SU-DHL-6 (cell line): ENCODE measurements around the gene NCOR2.

Experiments used
- H2AFZ ChIP-seq: fragments of 200-600 bp; sonication (generic); 2 replicates; pipeline ENCODE4 v1.6.1; 2014; ENCODE audit warnings: low read depth, mild to moderate bottlenecking, moderate library complexity, mixed read lengths, antibody characterized with exemption, low read length; ENCODE audit not compliant: severe bottlenecking
- H3F3A ChIP-seq: fragments of 200-600 bp; shearing (Covaris generic); 2 replicates; pipeline ENCODE4 v1.6.0; 2016; ENCODE audit warnings: antibody characterized with exemption, mild to moderate bottlenecking; ENCODE audit not compliant: insufficient read depth
- H3K27ac ChIP-seq: fragments of 200-600 bp; sonication (generic); 2 replicates; pipeline ENCODE4 v1.5.1; 2016; ENCODE audit warnings: low read depth, mild to moderate bottlenecking, low read length, moderate library complexity, mixed read lengths
- H3K27me3 ChIP-seq: fragments of 200-600 bp; sonication (generic), shearing (Covaris generic); 2 replicates; pipeline ENCODE4 v1.6.0; 2014; ENCODE audit warnings: mild to moderate bottlenecking, low read length
- H3K36me3 ChIP-seq: fragments of 200-600 bp; sonication (generic); 2 replicates; pipeline ENCODE4 v1.6.1; 2014; ENCODE audit warnings: mild to moderate bottlenecking, low read length, mixed read lengths
- H3K4me2 ChIP-seq: fragments of 300-600, 200-600 bp; shearing (Covaris generic), sonication (generic); 2 replicates; pipeline ENCODE4 v1.6.0; 2014; ENCODE audit warnings: low read length, low read depth, mild to moderate bottlenecking; ENCODE audit not compliant: poor library complexity, severe bottlenecking
- H3K4me3 ChIP-seq: fragments of 200-600 bp; sonication (generic); 2 replicates; pipeline ENCODE4 v1.5.1; 2014; ENCODE audit warnings: antibody characterized with exemption, low read length, mild to moderate bottlenecking, mixed read lengths; ENCODE audit not compliant: insufficient read depth, poor library complexity, severe bottlenecking
- H3K79me2 ChIP-seq: fragments of 200-600 bp; sonication (generic); 2 replicates; pipeline ENCODE4 v1.6.1; 2014; ENCODE audit warnings: mild to moderate bottlenecking, low read length, moderate library complexity; ENCODE audit not compliant: insufficient read depth
- H3K9ac ChIP-seq: fragments of 200-600 bp; sonication (generic); 2 replicates; pipeline ENCODE4 v1.7.0; 2014; ENCODE audit warnings: mild to moderate bottlenecking, low read length
- H3K9me2 ChIP-seq: fragments of 200-600 bp; sonication (generic); replicated peaks from 2 replicates; pipeline ENCODE4 v1.6.1; 2014; ENCODE audit warnings: low read length; ENCODE audit not compliant: insufficient read depth
- H3K9me3 ChIP-seq: fragments of 200-600 bp; sonication (generic); 2 replicates; pipeline ENCODE4 v1.6.1; 2014; ENCODE audit warnings: low read length, mixed read lengths; ENCODE audit not compliant: insufficient read depth
- H4K20me1 ChIP-seq: fragments of 200-600 bp; sonication (generic); 2 replicates; pipeline ENCODE4 v1.6.1; 2014; ENCODE audit warnings: low read depth, mild to moderate bottlenecking, antibody characterized with exemption, low read length, moderate library complexity, mixed read lengths
- CTCF ChIP-seq: fragments of 200-600 bp; sonication (generic); IDR thresholded peaks from one replicate; pipeline ENCODE4 v1.5.1; 2017; ENCODE audit warnings: antibody characterized with exemption, mild to moderate bottlenecking, low read length, moderate library complexity; ENCODE audit not compliant: insufficient read depth, poor library complexity, severe bottlenecking
- EZH2phosphoT487 ChIP-seq: fragments of 200-600 bp; sonication (generic), shearing (Covaris generic); conservative IDR thresholded peaks from 2 replicates; pipeline ENCODE4 v1.6.1; 2018; ENCODE audit warnings: mild to moderate bottlenecking, antibody characterized with exemption, low read length, moderate library complexity, mixed read lengths

The NCOR2 gene

GRCh38 chr12:124581307-124582107, 14.1 kb upstream of the NCOR2 start:
- Histone ChIP-seq H3K9me3 (no peaks in the 10 kb centered on the region), H3K79me2 (no peaks in the 10 kb centered on the region), H3K27ac (no peak overlapping the region), H3K4me2 (no peak overlapping the region), H3K36me3 (no peaks in the 10 kb centered on the region), H3K9me2 (no peaks in the 10 kb centered on the region), H3K9ac (no peak overlapping the region), H3F3A (no peaks in the 10 kb centered on the region), H2AFZ (no peak overlapping the region), H4K20me1 (no peaks in the 10 kb centered on the region), H3K4me3 (no peak overlapping the region), H3K27me3 (no peaks in the 10 kb centered on the region)
- TF ChIP-seq CTCF (no peak), EZH2phosphoT487 (no peak)

- TF ChIP-seq CTCF: no peak
- no peak for TF ChIP-seq EZH2phosphoT487
- Histone ChIP-seq H3K36me3 (no peaks in the 10 kb centered on the region), H2AFZ (no peak overlapping the region), H3K4me3 (no peak overlapping the region), H3K9me3 (no peaks in the 10 kb centered on the region), H3K4me2 (no peak overlapping the region), H3K27me3 (no peaks in the 10 kb centered on the region), H3F3A (no peaks in the 10 kb centered on the region), H3K79me2 (no peaks in the 10 kb centered on the region), H3K27ac (no peak overlapping the region), H3K9me2 (no peaks in the 10 kb centered on the region), H3K9ac (no peak overlapping the region), H4K20me1 (no peaks in the 10 kb centered on the region)
Measured at GRCh38 chr12:124579921-124580517, 12.6 kb upstream of the NCOR2 start.

GRCh38 chr12:124578854-124579253, 11.4 kb upstream of the NCOR2 start:
- Histone ChIP-seq H3K9me3 (no peaks in the 10 kb centered on the region), H3K27me3 (no peaks in the 10 kb centered on the region), H3K79me2 (no peaks in the 10 kb centered on the region), H2AFZ (no peak overlapping the region), H3K9ac (no peak overlapping the region), H4K20me1 (no peaks in the 10 kb centered on the region), H3K27ac (no peak overlapping the region), H3K4me2 (no peak overlapping the region), H3K36me3 (no peaks in the 10 kb centered on the region), H3K9me2 (no peaks in the 10 kb centered on the region), H3K4me3 (no peak overlapping the region), H3F3A (no peaks in the 10 kb centered on the region)
- TF ChIP-seq CTCF: no peak
- no peak for TF ChIP-seq EZH2phosphoT487
